Fibroblast of skin of scalp (primary cell): ENCODE measurements around the gene ADAMTS12.
A peak's percentile ranks its signal among the peaks of the same experiment; 100 is the strongest.

Source experiments
- DNase-seq: peaks from one replicate; pipeline ENCODE4 v3.0.0-alpha.2; 2013

The ADAMTS12 gene

GRCh38 chr5:33800241-33800950 lies 91.4 kb downstream of the ADAMTS12 start:
- DNase-seq: no peak

- DNase-seq: no peak
These were observed 96.3 kb downstream of the ADAMTS12 start for GRCh38 chr5:33795496-33795895.

DNA sequence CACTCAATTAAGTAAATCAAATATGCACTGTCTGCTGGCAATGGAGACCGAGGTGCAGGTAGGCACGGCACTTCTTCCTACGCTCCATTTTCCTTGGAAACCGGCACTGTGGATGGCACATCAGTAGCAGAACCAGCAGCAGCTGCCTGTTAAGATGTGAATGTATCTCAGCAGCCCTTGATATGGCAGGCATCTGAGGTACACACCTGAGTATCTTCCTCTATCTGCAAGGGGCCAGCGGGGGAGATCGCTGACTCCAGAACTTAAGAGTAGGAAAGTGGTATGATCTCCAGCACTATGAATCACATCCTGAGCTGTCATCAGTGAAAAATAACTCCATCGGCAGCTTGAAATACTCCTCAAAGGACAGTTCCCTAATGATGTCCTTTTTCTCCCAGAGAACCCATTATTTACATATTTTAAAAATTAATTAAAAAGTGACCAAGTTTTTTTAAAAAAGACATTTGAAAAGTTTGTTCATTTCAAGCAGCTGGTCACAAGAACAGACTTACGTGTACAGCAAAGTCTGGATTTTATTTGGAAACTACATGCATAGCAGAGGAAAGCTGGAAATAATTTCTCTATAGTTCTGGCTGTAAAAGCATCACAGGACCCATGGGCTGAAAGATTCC lies 97.1 kb downstream of the ADAMTS12 start:
- peak; percentile 68 for DNase-seq

DNA sequence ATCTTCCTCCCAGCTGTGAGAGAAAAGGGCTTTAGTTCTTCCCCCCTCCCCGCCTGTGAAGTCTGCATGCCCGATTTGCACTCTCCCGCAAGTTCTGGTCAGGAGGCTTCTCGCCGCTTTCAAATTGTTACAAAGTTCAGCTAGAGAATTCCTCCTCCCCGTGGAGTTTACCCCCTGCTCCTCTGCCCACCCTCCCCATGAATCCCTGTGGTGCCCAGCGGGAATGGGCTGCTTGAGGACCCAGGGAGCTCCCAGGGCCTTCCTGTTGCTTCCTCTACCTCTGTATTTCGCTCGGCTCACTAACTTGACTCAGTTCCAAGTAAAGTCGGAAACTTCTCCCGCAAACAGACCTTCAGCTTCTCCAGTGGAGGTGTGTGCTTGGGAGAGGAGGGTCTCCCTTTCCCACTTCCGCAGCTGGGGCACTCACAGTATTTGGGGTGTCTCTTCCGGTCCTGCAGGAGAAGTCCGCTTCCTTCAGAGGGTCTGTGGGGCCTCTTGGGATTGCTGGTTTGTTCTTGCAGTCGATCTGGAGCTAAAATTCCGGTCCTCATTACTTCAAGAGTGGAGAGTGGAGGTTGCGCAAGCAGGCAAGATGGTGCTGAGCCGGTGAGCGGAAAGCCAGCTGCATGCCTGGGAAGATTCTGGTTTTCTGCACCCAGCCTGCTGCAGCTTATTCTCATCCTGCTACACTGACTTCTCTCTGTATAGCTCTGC lies 97.8 kb downstream of the ADAMTS12 start:
- peak; percentile 71 for DNase-seq

DNA sequence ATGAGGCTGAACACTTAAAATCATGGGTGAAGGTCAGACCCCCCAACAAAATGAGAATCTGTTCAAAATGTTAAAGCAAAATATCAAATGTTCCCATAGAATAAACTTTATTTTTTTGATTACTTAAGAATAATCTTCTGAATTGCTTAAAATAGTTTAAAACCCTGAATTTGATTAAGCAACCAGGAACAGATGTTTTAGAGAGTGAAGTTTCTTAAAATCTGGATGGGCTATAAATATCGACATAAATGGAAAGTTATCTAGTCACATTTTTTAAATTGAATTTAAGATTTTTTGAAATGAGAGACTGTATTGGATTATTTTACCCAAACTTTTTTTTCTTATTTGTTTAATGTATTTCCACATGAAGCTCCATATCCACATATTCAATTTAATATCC lies 98.5 kb downstream of the ADAMTS12 start:
- no peak for DNase-seq

DNA sequence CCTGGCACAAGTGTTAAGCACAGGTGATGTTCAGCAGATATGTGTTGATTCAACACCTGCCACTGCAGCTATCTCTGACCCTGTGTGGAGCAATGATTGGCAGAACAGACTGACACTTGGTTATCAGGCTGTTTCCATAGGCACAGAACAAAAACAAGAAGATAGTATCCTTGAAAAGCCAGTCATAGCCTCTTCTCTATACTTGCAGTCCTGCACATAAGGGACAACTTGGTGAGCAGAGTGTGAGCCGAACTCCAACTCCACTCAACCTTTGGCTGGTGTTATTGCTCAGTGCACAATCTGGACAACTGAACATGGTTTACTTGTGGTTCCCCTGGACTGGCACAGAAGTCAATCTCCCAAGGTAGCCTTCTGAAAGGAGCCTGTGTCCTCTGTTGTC lies 99.2 kb downstream of the ADAMTS12 start:
- DNase-seq: no peak

DNA sequence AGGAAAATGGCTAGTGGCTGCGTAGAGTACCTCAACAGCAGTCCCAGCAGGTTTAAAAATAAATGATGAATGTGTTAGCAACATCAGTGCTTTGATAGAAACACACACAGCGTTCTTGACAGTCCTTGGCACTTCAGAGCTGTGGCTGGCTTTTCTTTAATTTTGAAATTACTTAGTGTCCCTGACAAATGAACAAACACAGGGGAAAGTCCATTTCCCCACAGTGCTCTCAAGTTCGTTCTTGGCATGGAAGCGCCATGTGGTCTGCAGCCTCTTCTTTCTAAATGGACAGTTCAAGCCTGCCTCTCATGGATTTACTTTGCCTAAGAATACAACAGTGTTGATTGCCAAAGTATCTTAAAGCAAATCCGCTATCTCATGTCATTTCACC lies 102.2 kb downstream of the ADAMTS12 start:
- no peak for DNase-seq

GRCh38 chr5:33788922-33789566 lies 102.7 kb downstream of the ADAMTS12 start:
- peak; percentile 99 for DNase-seq

DNA sequence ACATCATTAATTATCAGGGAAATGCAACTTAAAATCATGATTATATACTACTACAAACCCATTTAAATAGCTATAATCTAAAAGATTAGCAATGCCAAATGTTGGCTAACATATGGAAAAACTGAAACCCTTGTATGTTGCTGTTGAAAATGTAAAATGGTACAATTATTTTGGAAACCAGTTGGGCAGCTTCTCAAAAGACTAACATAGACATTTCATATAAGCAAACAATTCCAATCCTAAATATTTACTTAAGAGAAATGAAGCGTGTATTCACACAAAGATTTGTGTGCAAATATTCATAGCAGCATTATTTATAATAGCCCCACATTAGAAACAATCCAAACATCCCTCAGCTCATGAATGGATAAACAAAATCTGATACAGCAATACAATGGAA lies 106.2 kb downstream of the ADAMTS12 start:
- DNase-seq: no peak

- DNase-seq: peak; percentile 74
These were observed 110.5 kb downstream of the ADAMTS12 start for GRCh38 chr5:33781286-33781685.

GRCh38 chr5:33776151-33776660 lies 115.6 kb downstream of the ADAMTS12 start:
- peak; percentile 53 for DNase-seq

GRCh38 chr5:33774341-33774740 lies 117.4 kb downstream of the ADAMTS12 start:
- DNase-seq: no peak

DNA sequence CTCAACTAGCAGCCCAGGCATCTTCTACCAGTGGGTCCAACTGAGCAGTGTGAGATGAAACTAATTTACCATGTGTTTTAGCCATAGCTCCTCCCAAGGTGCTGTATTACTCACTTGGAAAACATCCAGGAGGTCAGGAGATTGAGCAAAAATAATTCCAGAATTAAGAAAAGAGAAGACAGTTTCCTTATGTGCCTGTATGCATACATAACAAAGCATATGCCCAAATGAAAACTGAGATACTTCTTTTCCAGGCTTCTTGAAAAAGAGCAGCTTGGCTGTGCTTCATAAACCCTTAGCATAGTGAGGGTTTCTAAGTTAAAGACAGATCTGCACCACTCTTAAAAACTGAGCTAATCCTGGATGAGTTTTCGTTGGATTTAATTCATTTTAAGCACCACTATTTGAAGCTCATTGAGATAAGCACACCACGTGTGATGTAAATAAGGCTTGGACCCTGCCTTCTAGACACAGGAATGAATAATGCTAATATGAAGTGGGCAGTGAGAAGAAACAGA lies 119.4 kb downstream of the ADAMTS12 start:
- peak; percentile 65 for DNase-seq

- DNase-seq: no peak
These were observed 121.8 kb downstream of the ADAMTS12 start for GRCh38 chr5:33769968-33770367.

GRCh38 chr5:33769196-33769595 lies 122.6 kb downstream of the ADAMTS12 start:
- DNase-seq: no peak

- no peak for DNase-seq
These were observed 125.8 kb downstream of the ADAMTS12 start for GRCh38 chr5:33766023-33766422.

GRCh38 chr5:33764786-33765185 lies 127.0 kb downstream of the ADAMTS12 start:
- DNase-seq: no peak

DNA sequence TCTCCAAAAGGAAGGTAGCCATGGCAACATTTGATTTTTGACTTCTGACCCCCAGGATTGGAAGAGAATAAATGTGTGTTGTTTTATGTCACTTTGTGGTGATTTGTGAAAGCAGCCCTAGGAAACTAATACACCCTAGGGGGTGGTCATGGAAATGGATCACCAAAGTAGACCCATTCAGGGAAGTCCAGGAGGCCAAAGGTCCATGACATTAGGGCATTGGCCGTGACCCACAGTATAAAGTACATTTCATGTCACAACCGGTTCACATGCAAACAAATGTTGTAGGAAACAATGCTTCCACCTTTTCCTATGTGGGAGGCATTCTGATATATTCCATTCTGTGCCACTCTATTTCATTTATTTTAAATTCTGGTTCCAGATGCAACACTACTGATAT lies 128.4 kb downstream of the ADAMTS12 start:
- no peak for DNase-seq

DNA sequence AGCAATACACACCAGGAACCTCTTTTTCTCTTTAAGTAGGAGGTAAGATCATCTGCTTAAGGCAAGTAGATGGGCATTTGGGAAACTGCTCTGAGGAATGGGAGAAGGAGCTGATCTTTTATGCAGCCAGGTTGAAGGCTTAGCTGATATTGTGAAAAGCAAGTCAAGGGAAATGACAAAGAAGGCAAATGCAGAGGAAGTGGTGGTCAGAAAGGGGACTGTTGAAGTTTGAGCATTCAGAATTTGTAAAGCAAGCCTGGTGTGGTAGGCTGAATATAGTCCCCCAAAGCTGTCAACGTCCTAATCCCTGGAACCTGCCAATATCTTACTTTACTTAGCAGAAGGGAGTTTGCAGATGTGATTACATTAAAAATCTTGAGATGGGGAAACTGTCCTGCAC lies 128.9 kb downstream of the ADAMTS12 start:
- DNase-seq: no peak

DNA sequence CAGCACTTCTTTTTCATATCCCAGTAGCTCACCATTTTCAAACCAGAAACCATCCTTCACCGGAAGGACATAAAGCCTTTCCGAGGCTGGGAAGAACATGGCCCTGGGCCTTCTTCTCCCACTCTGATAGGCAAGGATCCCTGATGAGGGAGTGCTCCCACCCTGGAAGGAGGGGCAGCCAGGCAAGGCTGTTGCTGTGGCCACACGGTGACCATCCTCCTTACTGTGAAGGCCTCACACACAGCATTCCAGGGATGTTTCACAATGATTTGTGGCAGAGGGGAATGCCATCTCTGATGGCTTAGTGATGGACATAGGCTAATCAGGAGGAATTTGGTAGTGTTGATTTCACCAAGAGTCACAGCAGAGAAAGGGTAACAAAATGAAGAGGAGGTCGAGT lies 130.7 kb downstream of the ADAMTS12 start:
- DNase-seq: peak; percentile 88

DNA sequence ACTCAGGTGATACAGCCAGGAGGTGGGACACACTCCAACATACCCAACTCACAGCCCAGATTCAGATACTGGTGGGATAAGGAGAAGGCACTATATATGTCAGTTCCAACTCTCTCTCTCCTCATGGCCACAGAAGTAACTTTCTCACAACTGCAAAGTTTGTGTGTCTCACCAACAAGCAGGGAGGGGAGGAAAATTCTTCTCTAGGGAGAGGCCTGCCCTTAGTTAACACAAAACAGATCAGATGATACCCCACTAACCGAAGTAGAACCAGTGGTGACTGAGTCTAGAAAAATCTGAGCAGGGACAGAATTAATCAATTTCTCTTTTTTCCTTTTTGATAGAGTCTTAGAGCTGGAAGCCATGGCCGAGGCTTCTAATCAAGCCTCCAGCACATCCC lies 133.1 kb downstream of the ADAMTS12 start:
- peak; percentile 35 for DNase-seq

DNA sequence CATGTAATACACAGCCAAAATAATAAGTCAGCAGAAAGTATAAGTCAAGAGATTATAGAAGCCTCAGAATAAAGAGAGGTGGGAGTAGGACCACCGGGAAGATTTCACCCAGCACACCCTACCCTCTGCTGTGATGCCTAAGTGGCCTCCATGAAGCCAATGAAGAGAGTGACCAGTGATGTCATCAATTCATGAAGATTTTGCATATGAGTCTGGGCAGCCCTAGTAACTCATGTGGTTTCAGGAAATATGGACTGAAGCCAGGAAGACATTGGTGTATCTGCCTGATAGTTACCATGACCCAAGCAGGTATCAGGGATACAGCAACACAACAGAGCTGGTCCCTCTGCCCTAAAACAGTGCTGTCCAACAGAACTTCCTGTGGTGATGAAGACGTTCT lies 135.3 kb downstream of the ADAMTS12 start:
- DNase-seq: no peak

- DNase-seq: peak; percentile 45
These were observed 136.6 kb downstream of the ADAMTS12 start for GRCh38 chr5:33755231-33755630.
